Endothelial cell (in vitro differentiated cells): ENCODE measurements around the gene EVL. TPM values are rescaled to one million over a fixed set of nuclear protein-coding genes. Genes with fewer than 3 reads are reported as not detected.

ENCODE experiments used
- DNase-seq: peaks from one replicate; pipeline ENCODE4 v3.0.0; 2021; ENCODE audit warnings: low spot score
- H3K27ac Mint-ChIP-seq: one replicate; pipeline ENCODE4 v1.8.0; 2021; ENCODE audit warnings: mixed read lengths, inconsistent platforms; ENCODE audit not compliant: unreplicated experiment
- H3K27me3 Mint-ChIP-seq: one replicate; pipeline ENCODE4 v1.8.0; 2021; ENCODE audit warnings: mild to moderate bottlenecking, moderate library complexity, mixed read lengths, inconsistent platforms; ENCODE audit not compliant: unreplicated experiment
- H3K36me3 Mint-ChIP-seq: one replicate; pipeline ENCODE4 v1.8.0; 2021; ENCODE audit warnings: mild to moderate bottlenecking, low read depth, mixed read lengths, inconsistent platforms; ENCODE audit not compliant: unreplicated experiment
- H3K4me1 Mint-ChIP-seq: one replicate; pipeline ENCODE4 v1.8.0; 2021; ENCODE audit warnings: mild to moderate bottlenecking, mixed read lengths, inconsistent platforms; ENCODE audit not compliant: unreplicated experiment
- H3K4me3 Mint-ChIP-seq: one replicate; pipeline ENCODE4 v1.8.0; 2021; ENCODE audit warnings: mild to moderate bottlenecking, mixed read lengths, inconsistent platforms; ENCODE audit not compliant: unreplicated experiment
- H3K9me3 Mint-ChIP-seq: one replicate; pipeline ENCODE4 v1.8.0; 2021; ENCODE audit warnings: mixed read lengths, inconsistent platforms; ENCODE audit not compliant: unreplicated experiment
- CTCF ChIP-seq: fragments of 200-600 bp; sonication (generic); IDR thresholded peaks from one replicate; pipeline ENCODE4 v1.5.0; 2021; ENCODE audit warnings: antibody characterized with exemption; ENCODE audit not compliant: unreplicated experiment
- total RNA-seq: library from RNA; stranded (reverse); fragmentation: NEBNext Ultra II Directional; extraction: Animal tissue kit (Norgen Biotek cat#: 25700); gene quantifications from one replicate; pipeline ENCODE4 v1.2.1, GENCODE V29; 2021; ENCODE audit not compliant: unreplicated experiment

EVL gene
- total RNA-seq, 1 donor from 2014 or later = 142 TPM

GRCh38 chr14:100109594-100109955 is 44.4 kb downstream of the EVL start:
- Mint-ChIP-seq H3K27me3 (peaks cover 6% of the 10 kb centered on the region), H3K4me3 (no peak overlapping the region), H3K27ac (no peak overlapping the region), H3K4me1 (peaks cover 45% of the 10 kb centered on the region), H3K9me3 (no peaks in the 10 kb centered on the region), H3K36me3 (no peaks in the 10 kb centered on the region)
- no peak for TF ChIP-seq CTCF
- DNase-seq = no peak

GRCh38 chr14:100110816-100111215 is 45.6 kb downstream of the EVL start:
- no peak overlapping the region for H3K4me3 Mint-ChIP-seq
- H3K9me3 Mint-ChIP-seq = no peaks in the 10 kb centered on the region
- H3K36me3 Mint-ChIP-seq = no peaks in the 10 kb centered on the region
- TF ChIP-seq CTCF = no peak
- peaks cover 6% of the 10 kb centered on the region for H3K27me3 Mint-ChIP-seq
- H3K27ac Mint-ChIP-seq = no peak overlapping the region
- no peak for DNase-seq
- peaks cover 40% of the 10 kb centered on the region for H3K4me1 Mint-ChIP-seq

- Mint-ChIP-seq H3K36me3 (peaks cover 5% of the 10 kb centered on the region), H3K9me3 (no peaks in the 10 kb centered on the region), H3K27me3 (peaks cover 11% of the 10 kb centered on the region), H3K4me3 (no peak overlapping the region), H3K4me1 (peaks cover 30% of the 10 kb centered on the region), H3K27ac (no peak overlapping the region)
- no peak for DNase-seq
- no peak for TF ChIP-seq CTCF
Observed at GRCh38 chr14:100111931-100112704, 46.9 kb downstream of the EVL start.

- no peak for TF ChIP-seq CTCF
- no peak overlapping the region for H3K27ac Mint-ChIP-seq
- DNase-seq = no peak
- peaks cover 12% of the 10 kb centered on the region for H3K27me3 Mint-ChIP-seq
- peaks cover 9% of the 10 kb centered on the region for H3K36me3 Mint-ChIP-seq
- no peaks in the 10 kb centered on the region for H3K9me3 Mint-ChIP-seq
- H3K4me1 Mint-ChIP-seq = peaks cover 11% of the 10 kb centered on the region
- H3K4me3 Mint-ChIP-seq = no peak overlapping the region
Observed at GRCh38 chr14:100114109-100114765, 49.0 kb downstream of the EVL start.

- Mint-ChIP-seq H3K4me3 (no peak overlapping the region), H3K27ac (no peak overlapping the region), H3K4me1 (peaks cover 11% of the 10 kb centered on the region), H3K27me3 (peaks cover 9% of the 10 kb centered on the region), H3K36me3 (peaks cover 13% of the 10 kb centered on the region), H3K9me3 (no peaks in the 10 kb centered on the region)
- TF ChIP-seq CTCF = no peak
- no peak for DNase-seq
Observed at GRCh38 chr14:100115236-100115635, 50.0 kb downstream of the EVL start.
